HepG2 (cell line): Measurements from ENCODE around the gene ARHGAP10.

Experiments used
- CBFB ChIP-seq: sonication (generic); formaldehyde crosslinking; IDR thresholded peaks from 2 replicates; pipeline ENCODE4 v1.4.0; 2020; ENCODE audit warnings: missing genetic modification reagents
- CHD2 ChIP-seq: IDR thresholded peaks from 2 replicates; pipeline ENCODE4 v1.6.1; 2011; ENCODE audit warnings: low read depth, low read length, improper control_type of control experiment
- CTCF ChIP-seq: sonication (generic); formaldehyde crosslinking; IDR thresholded peaks from 2 replicates; pipeline ENCODE4 v1.5.0; 2020; ENCODE audit warnings: mild to moderate bottlenecking, missing genetic modification reagents, moderate library complexity
- EZH2 ChIP-seq: conservative IDR thresholded peaks from 2 replicates; pipeline ENCODE4 v1.6.1; 2012; ENCODE audit warnings: mild to moderate bottlenecking, low read depth, low read length, moderate library complexity
- FOXK2 ChIP-seq: fragments of 450-650 bp; IDR thresholded peaks from 2 replicates; pipeline ENCODE4 v1.6.1; 2016
- FOXP1 ChIP-seq, 2 experiments: fragments of 450-650 bp in 1 of 2; IDR thresholded peaks; 2 replicates each; pipeline ENCODE4 v1.6.1; 2017 to 2018; ENCODE audit warnings: antibody characterized with exemption in 1 of 2
- MTA3 ChIP-seq: sonication (generic); formaldehyde crosslinking; IDR thresholded peaks from 2 replicates; pipeline ENCODE4 v1.4.0; 2020; ENCODE audit warnings: missing genetic modification reagents
- RAD21 ChIP-seq: fragments of 450-650 bp; formaldehyde crosslinking; IDR thresholded peaks from 2 replicates; pipeline ENCODE4 v1.5.0; 2020; ENCODE audit warnings: mild to moderate bottlenecking
- SKIL ChIP-seq: sonication (generic); formaldehyde crosslinking; IDR thresholded peaks from 2 replicates; pipeline ENCODE4 v1.8.0; 2022; ENCODE audit warnings: missing genetic modification reagents, mild to moderate bottlenecking, moderate library complexity, borderline replicate concordance
- ZNF563 ChIP-seq: sonication (generic); formaldehyde crosslinking; IDR thresholded peaks from 2 replicates; pipeline ENCODE4 v1.8.0; 2022; ENCODE audit warnings: mild to moderate bottlenecking, moderate library complexity, missing genetic modification reagents
- ZNF776 ChIP-seq: sonication (generic); formaldehyde crosslinking; IDR thresholded peaks from 2 replicates; pipeline ENCODE4 v1.4.0; 2020; ENCODE audit warnings: mild to moderate bottlenecking, missing genetic modification reagents

- TF ChIP-seq FOXK2 (no peak), EZH2 (no peak), CTCF (CRISPR knock-in tag) (no peak), SKIL (CRISPR knock-in tag) (no peak), ZNF776 (CRISPR knock-in tag) (no peak), MTA3 (CRISPR knock-in tag) (no peak), CHD2 (no peak), RAD21 (CRISPR knock-in tag) (no peak), FOXP1 (IDR thresholded peaks at IDR 0.05) (no peak), FOXP1 (CRISPR knock-in tag; IDR thresholded peaks at IDR 0.05) (no peak), ZNF563 (CRISPR knock-in tag) (no peak), CBFB (CRISPR knock-in tag) (no peak)
Measured at GRCh38 chr4:147816382-147817254, 84.7 kb downstream of the ARHGAP10 start.
